GM18511 (cell line): ENCODE measurements around the gene HHEX.
A peak's percentile ranks its signal among the peaks of the same experiment; 100 is the strongest.
"Not testable (repeated sequence)": the region's sequence is repeated elsewhere in the genome, so short reads cannot be mapped to it uniquely, and the experiment has no call there.

Experiments
- ATAC-seq: cut with Tn5 transposase; IDR thresholded peaks from one replicate; pipeline ENCODE4 v1.9.1; 2021; ENCODE audit warnings: mild to moderate bottlenecking, moderate library complexity; ENCODE audit not compliant: unreplicated experiment

Gene HHEX

DNA sequence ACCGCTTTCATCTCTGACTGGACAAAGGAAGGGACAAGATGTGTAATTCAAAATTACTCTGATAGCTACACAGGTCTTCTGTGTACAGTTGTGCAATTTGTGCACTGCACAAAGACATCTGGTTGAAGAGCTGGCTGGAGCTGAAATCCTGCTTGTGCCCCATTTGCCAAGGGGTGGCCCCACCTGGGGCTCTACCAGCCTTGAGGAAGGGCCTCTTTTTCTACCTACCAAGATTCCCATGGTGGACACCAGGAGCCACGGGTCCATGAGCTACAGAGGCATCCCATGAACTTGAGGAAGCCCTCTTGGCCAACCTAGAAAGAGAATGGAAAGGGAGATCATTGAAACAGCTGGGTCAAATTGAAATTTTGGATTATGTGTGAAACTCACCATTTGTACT, 43.2 kb downstream of the HHEX start:
- ATAC-seq: no peak

GRCh38 chr10:92734301-92734700, 44.5 kb downstream of the HHEX start:
- no peak for ATAC-seq

DNA sequence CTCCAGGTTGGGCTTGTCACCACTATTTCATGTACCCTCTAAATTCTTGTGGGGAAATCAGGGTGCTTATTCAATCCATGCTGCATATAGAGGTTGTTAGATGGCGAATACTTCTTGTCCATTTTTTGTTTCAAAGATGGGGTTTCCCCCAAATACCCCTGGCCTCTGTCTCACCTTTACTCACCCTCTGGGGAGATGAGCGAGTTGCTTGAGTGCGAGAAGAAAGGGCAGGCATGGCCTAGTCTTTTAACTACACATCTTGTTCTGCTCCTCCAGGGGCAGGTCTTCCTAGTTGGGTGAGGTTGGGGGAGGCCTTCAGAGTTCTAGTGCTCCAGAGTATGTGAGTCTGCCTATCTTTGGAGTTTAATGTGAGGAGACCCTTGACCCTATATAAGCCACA, 46.2 kb downstream of the HHEX start:
- no peak for ATAC-seq

- ATAC-seq: no peak
Observed at GRCh38 chr10:92737484-92737883, 47.7 kb downstream of the HHEX start.

DNA sequence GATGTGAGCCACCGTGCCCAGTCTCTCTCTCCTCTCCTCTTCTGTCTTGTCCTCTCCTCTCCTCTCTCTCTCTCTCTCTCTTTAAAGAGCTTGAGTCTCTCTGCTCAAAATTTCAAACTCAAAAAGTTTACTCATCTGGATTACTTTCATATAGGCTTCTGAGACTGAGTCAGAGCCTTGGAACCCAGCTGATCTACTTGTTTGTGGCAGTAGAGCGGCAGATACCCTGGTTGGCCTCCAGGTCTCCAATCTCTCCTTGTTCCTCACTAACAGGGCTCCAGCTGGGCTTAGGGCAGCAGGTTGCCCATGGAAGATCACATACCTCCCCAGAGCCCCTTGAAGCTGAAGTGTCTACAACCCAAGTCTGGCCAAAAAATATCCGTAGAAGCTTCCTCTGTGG, 51.0 kb downstream of the HHEX start:
- no peak for ATAC-seq

DNA sequence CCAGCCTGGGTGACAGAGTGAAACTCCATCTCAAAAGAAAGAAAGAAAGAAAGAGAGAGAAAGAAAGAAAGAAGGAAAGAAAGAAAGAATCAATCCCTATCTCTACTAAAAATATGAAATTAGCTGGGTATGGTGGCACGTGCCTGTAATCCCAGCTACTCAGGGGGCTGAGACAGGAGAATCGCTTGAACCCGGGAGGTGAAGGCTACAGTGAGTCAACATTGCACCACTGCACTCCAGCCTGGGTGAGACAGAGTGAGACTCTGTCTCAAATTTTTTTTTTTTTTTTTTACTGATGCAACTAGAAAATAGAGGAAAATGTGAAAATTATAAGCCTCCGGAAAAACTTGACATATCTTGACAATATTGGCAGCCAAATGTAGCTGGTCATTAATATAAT, 52.0 kb downstream of the HHEX start:
- ATAC-seq: not testable (repeated sequence)

- ATAC-seq: peak; percentile 97
Observed at GRCh38 chr10:92742331-92743228, 52.8 kb downstream of the HHEX start.
